CD4-positive, alpha-beta T cell treated with Interleukin-17A for 4 hours (primary cell): ENCODE data around the gene HACL1.
"Not testable (repeated sequence)": the region's sequence is repeated elsewhere in the genome, so short reads cannot be mapped to it uniquely, and the experiment has no call there.

Experiments
- DNase-seq: peaks from one replicate; pipeline ENCODE4 v3.0.0-alpha.2; 2020; ENCODE audit warnings: mixed read lengths

HACL1 gene

GRCh38 chr3:15578289-15578867 is 23.0 kb downstream of the HACL1 start:
- no peak for DNase-seq

- DNase-seq, result no peak
Measured at GRCh38 chr3:15576475-15576874, 24.9 kb downstream of the HACL1 start.

GRCh38 chr3:15575446-15575845 is 25.9 kb downstream of the HACL1 start:
- no peak for DNase-seq

- no peak for DNase-seq
Measured at GRCh38 chr3:15572138-15572537, 29.2 kb downstream of the HACL1 start.

GRCh38 chr3:15563190-15563589 is 38.2 kb downstream of the HACL1 start:
- no peak for DNase-seq

GRCh38 chr3:15562560-15562959 is 38.8 kb downstream of the HACL1 start:
- DNase-seq, result no peak

- no peak for DNase-seq
Measured at GRCh38 chr3:15558581-15558980, 42.8 kb downstream of the HACL1 start.

- peak; percentile 63 for DNase-seq
Measured at GRCh38 chr3:15557511-15557946, 43.8 kb downstream of the HACL1 start.

GRCh38 chr3:15556512-15556911 is 44.9 kb downstream of the HACL1 start:
- DNase-seq, result no peak

- no peak for DNase-seq
Measured at GRCh38 chr3:15553749-15554148, 47.6 kb downstream of the HACL1 start.

- no peak for DNase-seq
Measured at GRCh38 chr3:15551902-15552301, 49.5 kb downstream of the HACL1 start.

- no peak for DNase-seq
Measured at GRCh38 chr3:15549846-15550245, 51.5 kb downstream of the HACL1 start.

- DNase-seq, result no peak
Measured at GRCh38 chr3:15542614-15543013, 58.8 kb downstream of the HACL1 start.

- DNase-seq, result no peak
Measured at GRCh38 chr3:15541371-15541770, 60.0 kb downstream of the HACL1 start.

GRCh38 chr3:15539066-15539465 is 62.3 kb downstream of the HACL1 start:
- no peak for DNase-seq

GRCh38 chr3:15538345-15538744 is 63.0 kb downstream of the HACL1 start:
- DNase-seq, result no peak

- no peak for DNase-seq
Measured at GRCh38 chr3:15536856-15537255, 64.5 kb downstream of the HACL1 start.

- DNase-seq, result peak; percentile 55
Measured at GRCh38 chr3:15535732-15536131, 65.6 kb downstream of the HACL1 start.

- DNase-seq, result not testable (repeated sequence)
Measured at GRCh38 chr3:15532614-15533013, 68.8 kb downstream of the HACL1 start.

- DNase-seq, result no peak
Measured at GRCh38 chr3:15531346-15531745, 70.0 kb downstream of the HACL1 start.

GRCh38 chr3:15528854-15529537 is 72.4 kb downstream of the HACL1 start:
- no peak for DNase-seq

- DNase-seq, result no peak
Measured at GRCh38 chr3:15527031-15527459, 74.3 kb downstream of the HACL1 start.

GRCh38 chr3:15525790-15526189 is 75.6 kb downstream of the HACL1 start:
- DNase-seq, result no peak

GRCh38 chr3:15523660-15524417 is 77.5 kb downstream of the HACL1 start:
- DNase-seq, result no peak
